HepG2 (cell line): ENCODE results near the gene RSL1D1. TPM values are rescaled to one million over a fixed set of nuclear protein-coding genes. Genes with fewer than 3 reads are reported as not detected.

ENCODE experiments used
- CREM ChIP-seq, 2 experiments: sonication (generic) in 1 of 2; formaldehyde crosslinking in 1 of 2; IDR thresholded peaks; 2 replicates each; pipeline versions ENCODE4 v1.4.0 to v1.6.1; 2016 to 2020; ENCODE audit warnings: antibody characterized with exemption in 1 of 2, mild to moderate bottlenecking in 1 of 2, missing genetic modification reagents in 1 of 2
- JDP2 ChIP-seq: sonication (generic); formaldehyde crosslinking; IDR thresholded peaks from 2 replicates; pipeline ENCODE4 v1.8.1; 2022; ENCODE audit warnings: missing genetic modification reagents, borderline replicate concordance
- RFX3 ChIP-seq: IDR thresholded peaks from 2 replicates; pipeline ENCODE4 v1.6.1; 2016; ENCODE audit warnings: missing biosample characterization, missing genetic modification reagents
- TGIF2 ChIP-seq: IDR thresholded peaks from 2 replicates; pipeline ENCODE4 v1.6.1; 2016; ENCODE audit warnings: control low read depth, missing compliant biosample characterization
- ZBTB34 ChIP-seq: sonication (generic); formaldehyde crosslinking; IDR thresholded peaks from 2 replicates; pipeline ENCODE4 v1.8.0; 2022; ENCODE audit warnings: mild to moderate bottlenecking, missing genetic modification reagents
- ZNF362 ChIP-seq: sonication (generic); formaldehyde crosslinking; IDR thresholded peaks from 2 replicates; pipeline ENCODE4 v1.4.0; 2020; ENCODE audit warnings: missing genetic modification reagents, mild to moderate bottlenecking, borderline replicate concordance
- ZNF577 ChIP-seq: sonication (generic); formaldehyde crosslinking; IDR thresholded peaks from 2 replicates; pipeline ENCODE4 v1.4.0; 2020; ENCODE audit warnings: mild to moderate bottlenecking, low read depth, missing genetic modification reagents, borderline replicate concordance
- ZSCAN25 ChIP-seq: sonication (generic); formaldehyde crosslinking; IDR thresholded peaks from 2 replicates; pipeline ENCODE4 v1.8.0; 2022; ENCODE audit warnings: mild to moderate bottlenecking, missing genetic modification reagents
- polyA plus RNA-seq, 8 experiments: library from polyadenylated mRNA; depleted of rRNA in 3 of 8; stranded (reverse) in 7 of 8; unstranded in 1 of 8; fragments of >200 nt; fragmentation: Illumina TruSeq in 4 of 8; extraction: Trizol in 4 of 8; gene quantifications; 2 replicates each; pipeline versions ENCODE4 v1.2.1 to v1.2.3, GENCODE V29; 2011 to 2016; ENCODE audit warnings: low read depth in 4 of 8, missing spikeins in 1 of 8, mixed read lengths in 1 of 8; ENCODE audit not compliant: insufficient read depth in 1 of 8
- total RNA-seq, 5 experiments: library from RNA; depleted of rRNA; stranded (reverse); fragments of >200 nt; fragmentation: Illumina TruSeq; extraction: Trizol; gene quantifications; 2 replicates each; pipeline ENCODE4 v1.2.3, GENCODE V29; 2016; ENCODE audit warnings: low read depth in 1 of 5
- TF ChIP-seq, protein P1 (sequence below): sonication (generic); formaldehyde crosslinking; IDR thresholded peaks from 2 replicates; pipeline ENCODE4 v1.4.0; 2020; ENCODE audit warnings: missing genetic modification reagents, borderline replicate concordance
- TF ChIP-seq, protein P2 (sequence below): sonication (generic); formaldehyde crosslinking; IDR thresholded peaks from 2 replicates; pipeline ENCODE4 v1.4.0; 2020; ENCODE audit warnings: missing genetic modification reagents; ENCODE audit errors: not compliant biosample characterization
- TF ChIP-seq, protein P3 (sequence below): sonication (generic); formaldehyde crosslinking; IDR thresholded peaks from 2 replicates; pipeline ENCODE4 v1.4.0; 2020; ENCODE audit warnings: missing genetic modification reagents

RSL1D1 gene
- total and polyA plus RNA-seq, 2 of the 13 experiments (the other 11 are each of a cell fraction or from before 2014, with no cell fraction given) = 187 to 343 TPM

- peak; percentile 80 for TF ChIP-seq ZNF362 (CRISPR knock-in tag)
- TF ChIP-seq ZBTB34 = peak; percentile 71; the same call in 1 of the 2 replicates
- peak; percentile 38; the same call in 1 of the 2 replicates for TF ChIP-seq RFX3 (CRISPR knock-in tag)
- peak; percentile 95; the same call in 1 of the 2 replicates for TF ChIP-seq ZNF577 (CRISPR knock-in tag)
- TF ChIP-seq, protein P1, sequence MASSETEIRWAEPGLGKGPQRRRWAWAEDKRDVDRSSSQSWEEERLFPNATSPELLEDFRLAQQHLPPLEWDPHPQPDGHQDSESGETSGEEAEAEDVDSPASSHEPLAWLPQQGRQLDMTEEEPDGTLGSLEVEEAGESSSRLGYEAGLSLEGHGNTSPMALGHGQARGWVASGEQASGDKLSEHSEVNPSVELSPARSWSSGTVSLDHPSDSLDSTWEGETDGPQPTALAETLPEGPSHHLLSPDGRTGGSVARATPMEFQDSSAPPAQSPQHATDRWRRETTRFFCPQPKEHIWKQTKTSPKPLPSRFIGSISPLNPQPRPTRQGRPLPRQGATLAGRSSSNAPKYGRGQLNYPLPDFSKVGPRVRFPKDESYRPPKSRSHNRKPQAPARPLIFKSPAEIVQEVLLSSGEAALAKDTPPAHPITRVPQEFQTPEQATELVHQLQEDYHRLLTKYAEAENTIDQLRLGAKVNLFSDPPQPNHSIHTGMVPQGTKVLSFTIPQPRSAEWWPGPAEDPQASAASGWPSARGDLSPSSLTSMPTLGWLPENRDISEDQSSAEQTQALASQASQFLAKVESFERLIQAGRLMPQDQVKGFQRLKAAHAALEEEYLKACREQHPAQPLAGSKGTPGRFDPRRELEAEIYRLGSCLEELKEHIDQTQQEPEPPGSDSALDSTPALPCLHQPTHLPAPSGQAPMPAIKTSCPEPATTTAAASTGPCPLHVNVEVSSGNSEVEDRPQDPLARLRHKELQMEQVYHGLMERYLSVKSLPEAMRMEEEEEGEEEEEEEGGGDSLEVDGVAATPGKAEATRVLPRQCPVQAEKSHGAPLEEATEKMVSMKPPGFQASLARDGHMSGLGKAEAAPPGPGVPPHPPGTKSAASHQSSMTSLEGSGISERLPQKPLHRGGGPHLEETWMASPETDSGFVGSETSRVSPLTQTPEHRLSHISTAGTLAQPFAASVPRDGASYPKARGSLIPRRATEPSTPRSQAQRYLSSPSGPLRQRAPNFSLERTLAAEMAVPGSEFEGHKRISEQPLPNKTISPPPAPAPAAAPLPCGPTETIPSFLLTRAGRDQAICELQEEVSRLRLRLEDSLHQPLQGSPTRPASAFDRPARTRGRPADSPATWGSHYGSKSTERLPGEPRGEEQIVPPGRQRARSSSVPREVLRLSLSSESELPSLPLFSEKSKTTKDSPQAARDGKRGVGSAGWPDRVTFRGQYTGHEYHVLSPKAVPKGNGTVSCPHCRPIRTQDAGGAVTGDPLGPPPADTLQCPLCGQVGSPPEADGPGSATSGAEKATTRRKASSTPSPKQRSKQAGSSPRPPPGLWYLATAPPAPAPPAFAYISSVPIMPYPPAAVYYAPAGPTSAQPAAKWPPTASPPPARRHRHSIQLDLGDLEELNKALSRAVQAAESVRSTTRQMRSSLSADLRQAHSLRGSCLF = peak; percentile 96
- TF ChIP-seq CREM (IDR thresholded peaks at IDR 0.05) = peak; percentile 86
- peak; percentile 60; the same call in 1 of the 2 replicates for TF ChIP-seq CREM (CRISPR knock-in tag; IDR thresholded peaks at IDR 0.05)
- no peak for TF ChIP-seq JDP2 (CRISPR knock-in tag)
- TF ChIP-seq, protein P2, sequence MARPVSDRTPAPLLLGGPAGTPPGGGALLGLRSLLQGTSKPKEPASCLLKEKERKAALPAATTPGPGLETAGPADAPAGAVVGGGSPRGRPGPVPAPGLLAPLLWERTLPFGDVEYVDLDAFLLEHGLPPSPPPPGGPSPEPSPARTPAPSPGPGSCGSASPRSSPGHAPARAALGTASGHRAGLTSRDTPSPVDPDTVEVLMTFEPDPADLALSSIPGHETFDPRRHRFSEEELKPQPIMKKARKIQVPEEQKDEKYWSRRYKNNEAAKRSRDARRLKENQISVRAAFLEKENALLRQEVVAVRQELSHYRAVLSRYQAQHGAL = peak; percentile 23
- TF ChIP-seq TGIF2 = peak; percentile 87
- 0 out of 2 replicates have a peak, but pooled peaks have one; percentile 14 for TF ChIP-seq ZSCAN25 (CRISPR knock-in tag)
- TF ChIP-seq, protein P3, sequence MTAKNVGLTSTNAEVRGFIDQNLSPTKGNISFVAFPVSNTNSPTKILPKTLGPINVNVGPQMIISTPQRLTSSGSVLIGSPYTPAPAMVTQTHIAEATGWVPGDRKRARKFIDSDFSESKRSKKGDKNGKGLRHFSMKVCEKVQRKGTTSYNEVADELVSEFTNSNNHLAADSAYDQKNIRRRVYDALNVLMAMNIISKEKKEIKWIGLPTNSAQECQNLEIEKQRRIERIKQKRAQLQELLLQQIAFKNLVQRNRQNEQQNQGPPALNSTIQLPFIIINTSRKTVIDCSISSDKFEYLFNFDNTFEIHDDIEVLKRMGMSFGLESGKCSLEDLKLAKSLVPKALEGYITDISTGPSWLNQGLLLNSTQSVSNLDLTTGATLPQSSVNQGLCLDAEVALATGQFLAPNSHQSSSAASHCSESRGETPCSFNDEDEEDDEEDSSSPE (CRISPR knock-in tag) = peak; percentile 88
Observed at GRCh38 chr16:11797166-11797956, 54.0 kb downstream of the RSL1D1 start, which contains the start of gene ZC3H7A (continued).
